MG63 (cell line): ENCODE results near the gene CLSTN2. TPM values are rescaled to one million over a fixed set of nuclear protein-coding genes. Genes with fewer than 3 reads are reported as not detected.

Experiments used
- DNase-seq: peaks from one replicate; pipeline ENCODE4 v3.0.0-alpha.2; 2020
- H3K27me3 ChIP-seq: fragments of 250-450 bp; sonication (Bioruptor Pico); 2 replicates; pipeline ENCODE4 v1.5.1; 2020; ENCODE audit warnings: mild to moderate bottlenecking, moderate library complexity
- H3K36me3 ChIP-seq: fragments of 250-450 bp; sonication (Bioruptor Pico); 2 replicates; pipeline ENCODE4 v1.5.1; 2020; ENCODE audit warnings: mild to moderate bottlenecking, moderate library complexity
- H3K4me3 ChIP-seq: fragments of 250-450 bp; sonication (Bioruptor Pico); 2 replicates; pipeline ENCODE4 v1.5.1; 2020; ENCODE audit warnings: mild to moderate bottlenecking, moderate library complexity
- H3K9me3 ChIP-seq: fragments of 250-450 bp; sonication (Bioruptor Pico); 2 replicates; pipeline ENCODE4 v1.5.1; 2020; ENCODE audit warnings: mild to moderate bottlenecking, moderate library complexity
- total RNA-seq: library from RNA; depleted of rRNA; stranded (reverse); fragments of >200 nt; shearing (Covaris generic); gene quantifications from 2 replicates; pipeline ENCODE4 v1.2.3, GENCODE V29; 2014; ENCODE audit warnings: low replicate concordance

Gene CLSTN2
- total RNA-seq, 1 experiment from 2014 or later, result 1.7 TPM

GRCh38 chr3:140344601-140345205 lies 409.7 kb downstream of the CLSTN2 start:
- DNase-seq, result no peak
- H3K4me3 ChIP-seq, result no peak overlapping the region
- H3K36me3 ChIP-seq, result no peaks in the 10 kb centered on the region
- peaks cover 5% of the 10 kb centered on the region; the same call in 1 of the 2 replicates for H3K9me3 ChIP-seq
- H3K27me3 ChIP-seq, result no peaks in the 10 kb centered on the region

- Histone ChIP-seq H3K36me3 (no peaks in the 10 kb centered on the region), H3K4me3 (no peak overlapping the region), H3K9me3 (peaks cover 5% of the 10 kb centered on the region; the same call in 1 of the 2 replicates), H3K27me3 (no peaks in the 10 kb centered on the region)
- DNase-seq, result no peak
These were observed 412.2 kb downstream of the CLSTN2 start for GRCh38 chr3:140347151-140347550.

GRCh38 chr3:140349938-140350337 lies 415.0 kb downstream of the CLSTN2 start:
- H3K27me3 ChIP-seq, result no peaks in the 10 kb centered on the region
- no peak overlapping the region for H3K4me3 ChIP-seq
- DNase-seq, result no peak
- H3K36me3 ChIP-seq, result no peaks in the 10 kb centered on the region
- no peaks in the 10 kb centered on the region for H3K9me3 ChIP-seq

GRCh38 chr3:140351466-140351865 lies 416.5 kb downstream of the CLSTN2 start:
- Histone ChIP-seq H3K27me3 (no peaks in the 10 kb centered on the region), H3K9me3 (no peaks in the 10 kb centered on the region), H3K4me3 (no peak overlapping the region), H3K36me3 (no peaks in the 10 kb centered on the region)
- DNase-seq, result no peak

- DNase-seq, result no peak
- Histone ChIP-seq H3K36me3 (no peaks in the 10 kb centered on the region), H3K27me3 (no peaks in the 10 kb centered on the region; the same call in 1 of the 2 replicates), H3K9me3 (no peaks in the 10 kb centered on the region), H3K4me3 (no peak overlapping the region)
These were observed 420.5 kb downstream of the CLSTN2 start for GRCh38 chr3:140355481-140355880.

GRCh38 chr3:140358686-140359085 lies 423.7 kb downstream of the CLSTN2 start:
- no peak for DNase-seq
- H3K9me3 ChIP-seq, result no peaks in the 10 kb centered on the region

GRCh38 chr3:140359233-140359995 lies 424.4 kb downstream of the CLSTN2 start:
- Histone ChIP-seq H3K36me3 (no peaks in the 10 kb centered on the region), H3K4me3 (no peak overlapping the region), H3K9me3 (no peaks in the 10 kb centered on the region), H3K27me3 (peaks cover 4% of the 10 kb centered on the region; the same call in 1 of the 2 replicates)
- DNase-seq, result no peak

More at GRCh38 chr3:140358686-140359085, 423.7 kb downstream of the CLSTN2 start:
- no peaks in the 10 kb centered on the region for H3K36me3 ChIP-seq
- peaks cover 4% of the 10 kb centered on the region; the same call in 1 of the 2 replicates for H3K27me3 ChIP-seq
- H3K4me3 ChIP-seq, result no peak overlapping the region

GRCh38 chr3:140360332-140360731 lies 425.3 kb downstream of the CLSTN2 start:
- H3K27me3 ChIP-seq, result peaks cover 4% of the 10 kb centered on the region; the same call in 1 of the 2 replicates
- H3K36me3 ChIP-seq, result no peaks in the 10 kb centered on the region
- no peaks in the 10 kb centered on the region for H3K9me3 ChIP-seq
- no peak for DNase-seq
- no peak overlapping the region for H3K4me3 ChIP-seq

GRCh38 chr3:140363801-140364200 lies 428.8 kb downstream of the CLSTN2 start:
- no peak for DNase-seq
- Histone ChIP-seq H3K27me3 (peaks cover 4% of the 10 kb centered on the region; the same call in 1 of the 2 replicates), H3K4me3 (no peak overlapping the region), H3K36me3 (no peaks in the 10 kb centered on the region), H3K9me3 (no peaks in the 10 kb centered on the region)

- DNase-seq, result no peak
- no peaks in the 10 kb centered on the region for H3K36me3 ChIP-seq
- no peak overlapping the region for H3K4me3 ChIP-seq
- peaks cover 4% of the 10 kb centered on the region; the same call in 1 of the 2 replicates for H3K27me3 ChIP-seq
- no peaks in the 10 kb centered on the region for H3K9me3 ChIP-seq
These were observed 431.1 kb downstream of the CLSTN2 start for GRCh38 chr3:140365872-140366697.

GRCh38 chr3:140368223-140368811 lies 433.3 kb downstream of the CLSTN2 start:
- H3K4me3 ChIP-seq, result no peak overlapping the region
- no peaks in the 10 kb centered on the region for H3K9me3 ChIP-seq
- H3K27me3 ChIP-seq, result no peaks in the 10 kb centered on the region
- DNase-seq, result no peak
- H3K36me3 ChIP-seq, result no peaks in the 10 kb centered on the region

GRCh38 chr3:140370686-140371085 lies 435.7 kb downstream of the CLSTN2 start:
- Histone ChIP-seq H3K27me3 (no peaks in the 10 kb centered on the region), H3K36me3 (no peaks in the 10 kb centered on the region), H3K4me3 (no peak overlapping the region), H3K9me3 (no peaks in the 10 kb centered on the region)
- DNase-seq, result no peak

- no peaks in the 10 kb centered on the region for H3K36me3 ChIP-seq
- DNase-seq, result no peak
- no peak overlapping the region for H3K4me3 ChIP-seq
- H3K9me3 ChIP-seq, result no peaks in the 10 kb centered on the region
- no peaks in the 10 kb centered on the region for H3K27me3 ChIP-seq
These were observed 438.2 kb downstream of the CLSTN2 start for GRCh38 chr3:140373234-140373633.

GRCh38 chr3:140375002-140375401 lies 440.0 kb downstream of the CLSTN2 start:
- H3K36me3 ChIP-seq, result no peaks in the 10 kb centered on the region
- H3K27me3 ChIP-seq, result no peaks in the 10 kb centered on the region
- no peaks in the 10 kb centered on the region for H3K9me3 ChIP-seq
- H3K4me3 ChIP-seq, result no peak overlapping the region
- DNase-seq, result no peak

GRCh38 chr3:140376136-140376889 lies 441.3 kb downstream of the CLSTN2 start:
- H3K4me3 ChIP-seq, result no peak overlapping the region
- no peaks in the 10 kb centered on the region for H3K9me3 ChIP-seq
- DNase-seq, result no peak
- no peaks in the 10 kb centered on the region for H3K27me3 ChIP-seq
- H3K36me3 ChIP-seq, result no peaks in the 10 kb centered on the region

GRCh38 chr3:140377644-140378043 lies 442.7 kb downstream of the CLSTN2 start:
- Histone ChIP-seq H3K27me3 (no peaks in the 10 kb centered on the region), H3K4me3 (no peak overlapping the region), H3K36me3 (no peaks in the 10 kb centered on the region), H3K9me3 (no peaks in the 10 kb centered on the region)
- DNase-seq, result no peak
